ENCODE results near the gene PRSS3.

DNA sequence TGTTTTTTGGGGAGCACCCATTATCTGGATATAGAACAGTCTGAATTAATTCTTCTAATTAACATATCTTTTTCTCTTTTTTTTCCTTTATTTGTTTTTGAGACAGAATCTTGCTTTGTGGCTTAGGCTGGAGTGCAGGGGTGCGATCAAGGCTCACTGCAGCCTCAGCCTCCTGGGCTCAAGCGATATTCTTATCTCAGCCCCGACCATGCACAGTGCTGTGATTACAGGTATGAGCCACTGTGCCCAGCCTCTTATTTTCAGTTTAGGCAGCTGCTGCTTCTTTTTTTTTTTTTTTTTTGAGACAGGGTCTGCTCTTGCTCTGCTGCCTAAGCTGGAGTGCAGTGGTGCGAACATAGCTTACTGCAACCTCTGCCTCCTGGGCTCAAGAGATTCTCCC lies 41.8 kb downstream of the PRSS3 start:
- no peak for TF ChIP-seq GATA2 (IDR thresholded peaks at IDR 0.05; ENCODE audit: low read depth, low read length)
- TF ChIP-seq GATA3 (IDR thresholded peaks at IDR 0.05; ENCODE audit: low read depth, low read length) = no peak

All from SH-SY5Y (cell line).